Osteoblast (primary cell): Measurements from ENCODE around the gene ZXDC. TPM values are rescaled to one million over a fixed set of nuclear protein-coding genes. Genes with fewer than 3 reads are reported as not detected.

Experiments used
- DNase-seq: peaks from one replicate; pipeline ENCODE4 v3.0.0; 2011; ENCODE audit warnings: low spot score, mixed read lengths; ENCODE audit not compliant: insufficient read length; ENCODE audit errors: missing footprints
- H2AFZ ChIP-seq: 2 replicates; pipeline ENCODE4 v1.6.0; 2011; ENCODE audit warnings: mild to moderate bottlenecking, low read length
- H3K27ac ChIP-seq: 2 replicates; pipeline ENCODE4 v1.5.1; 2011; ENCODE audit warnings: mild to moderate bottlenecking, low read depth, low read length, moderate library complexity
- H3K27me3 ChIP-seq: 2 replicates; pipeline ENCODE4 v1.6.0; 2012; ENCODE audit warnings: mild to moderate bottlenecking, control low read depth, inconsistent platforms, low read length, moderate library complexity; ENCODE audit not compliant: insufficient read depth
- H3K36me3 ChIP-seq: 2 replicates; pipeline ENCODE4 v1.5.1; 2011; ENCODE audit warnings: mild to moderate bottlenecking, low read length, control low read depth, moderate library complexity; ENCODE audit not compliant: insufficient read depth
- H3K4me1 ChIP-seq: 2 replicates; pipeline ENCODE4 v1.5.1; 2011; ENCODE audit warnings: mild to moderate bottlenecking, low read length, control low read depth, moderate library complexity; ENCODE audit not compliant: insufficient read depth
- H3K4me2 ChIP-seq: 2 replicates; pipeline ENCODE4 v1.6.0; 2011; ENCODE audit warnings: mild to moderate bottlenecking, low read length; ENCODE audit not compliant: insufficient read depth
- H3K4me3 ChIP-seq: fragments of 200-600 bp; sonication (generic); 3 replicates; pipeline ENCODE4 v1.5.1; 2012; ENCODE audit warnings: mild to moderate bottlenecking, low read length, inconsistent platforms; ENCODE audit not compliant: insufficient read depth
- H3K79me2 ChIP-seq: 2 replicates; pipeline ENCODE4 v1.6.0; 2012; ENCODE audit warnings: mild to moderate bottlenecking, low read length, control low read depth, inconsistent platforms; ENCODE audit not compliant: insufficient read depth
- H3K9me3 ChIP-seq: 2 replicates; pipeline ENCODE4 v1.5.1; 2011; ENCODE audit warnings: low read depth, low read length, control low read depth
- H4K20me1 ChIP-seq: 2 replicates; pipeline ENCODE4 v1.6.0; 2012; ENCODE audit warnings: mild to moderate bottlenecking, low read length, control low read depth; ENCODE audit not compliant: insufficient read depth
- CTCF ChIP-seq: IDR thresholded peaks from 2 replicates; pipeline ENCODE4 v1.5.1; 2011; ENCODE audit warnings: mild to moderate bottlenecking, low read depth, low read length, moderate library complexity; ENCODE audit errors: extremely low read depth
- total RNA-seq: library from RNA; depleted of rRNA; stranded (reverse); fragments of >200 nt; gene quantifications from 2 replicates; pipeline ENCODE4 v1.2.3, GENCODE V29; 2012

The ZXDC gene
- total RNA-seq, 1 donor, result 27.1 TPM

GRCh38 chr3:126424039-126424717 lies 51.5 kb downstream of the ZXDC start:
- Histone ChIP-seq H3K27ac (no peak overlapping the region), H2AFZ (no peak overlapping the region), H3K9me3 (no peaks in the 10 kb centered on the region), H3K4me2 (no peak overlapping the region), H3K79me2 (no peaks in the 10 kb centered on the region), H3K4me3 (no peak overlapping the region), H3K27me3 (peaks cover 4% of the 10 kb centered on the region), H3K4me1 (no peaks in the 10 kb centered on the region), H4K20me1 (no peaks in the 10 kb centered on the region), H3K36me3 (no peaks in the 10 kb centered on the region)
- DNase-seq, result peak; percentile 61
- no peak for TF ChIP-seq CTCF

- Histone ChIP-seq H3K27me3 (peaks cover 5% of the 10 kb centered on the region), H3K27ac (no peak overlapping the region), H3K79me2 (no peaks in the 10 kb centered on the region), H3K4me2 (no peak overlapping the region), H2AFZ (no peak overlapping the region), H3K9me3 (no peaks in the 10 kb centered on the region), H3K4me3 (no peak overlapping the region), H3K4me1 (no peaks in the 10 kb centered on the region), H4K20me1 (no peaks in the 10 kb centered on the region), H3K36me3 (no peaks in the 10 kb centered on the region)
- no peak for TF ChIP-seq CTCF
- DNase-seq, result peak; percentile 81
Measured at GRCh38 chr3:126423191-126424038, 52.3 kb downstream of the ZXDC start.

- peak; percentile 73 for DNase-seq
- Histone ChIP-seq H2AFZ (no peak overlapping the region), H3K4me1 (no peaks in the 10 kb centered on the region), H4K20me1 (no peaks in the 10 kb centered on the region), H3K27ac (no peak overlapping the region), H3K4me3 (no peak overlapping the region), H3K9me3 (no peaks in the 10 kb centered on the region), H3K27me3 (peaks cover 11% of the 10 kb centered on the region), H3K4me2 (no peak overlapping the region), H3K36me3 (no peaks in the 10 kb centered on the region), H3K79me2 (no peaks in the 10 kb centered on the region)
- no peak for TF ChIP-seq CTCF
Measured at GRCh38 chr3:126422571-126423091, 53.1 kb downstream of the ZXDC start.

GRCh38 chr3:126422121-126422520 lies 53.6 kb downstream of the ZXDC start:
- no peak for TF ChIP-seq CTCF
- H3K79me2 ChIP-seq, result no peaks in the 10 kb centered on the region
- no peaks in the 10 kb centered on the region for H3K4me1 ChIP-seq
- peak; percentile 62 for DNase-seq
- H3K36me3 ChIP-seq, result no peaks in the 10 kb centered on the region
- H3K27me3 ChIP-seq, result peaks cover 16% of the 10 kb centered on the region
- H2AFZ ChIP-seq, result no peak overlapping the region
- H3K27ac ChIP-seq, result no peak overlapping the region
- H3K4me2 ChIP-seq, result no peak overlapping the region
- H3K4me3 ChIP-seq, result no peak overlapping the region
- H4K20me1 ChIP-seq, result no peaks in the 10 kb centered on the region
- no peaks in the 10 kb centered on the region for H3K9me3 ChIP-seq
